ENCODE results near the gene BARX1. TPM values are rescaled to one million over a fixed set of nuclear protein-coding genes. Genes with fewer than 3 reads are reported as not detected.

Gene BARX1
- polyA plus RNA-seq, 10 donors: 0.11 to 0.18 (median 0.16) TPM; not detected in 6

- DNase-seq: no peak
Observed at GRCh38 chr9:93920131-93920800, 34.9 kb downstream of the BARX1 start.

- DNase-seq: no peak
Observed at GRCh38 chr9:93918061-93918460, 37.1 kb downstream of the BARX1 start.

GRCh38 chr9:93917121-93917853 lies 37.9 kb downstream of the BARX1 start:
- no peak for DNase-seq

- DNase-seq: no peak
Observed at GRCh38 chr9:93916358-93916757, 38.8 kb downstream of the BARX1 start.

GRCh38 chr9:93911801-93912554 lies 43.2 kb downstream of the BARX1 start:
- DNase-seq: no peak

GRCh38 chr9:93911136-93911745 lies 43.9 kb downstream of the BARX1 start:
- no peak for DNase-seq

GRCh38 chr9:93910598-93910997 lies 44.6 kb downstream of the BARX1 start:
- DNase-seq: no peak

GRCh38 chr9:93910196-93910595 lies 45.0 kb downstream of the BARX1 start:
- no peak for DNase-seq

GRCh38 chr9:93909242-93909616 lies 45.9 kb downstream of the BARX1 start:
- DNase-seq: no peak

GRCh38 chr9:93908591-93909241 lies 46.4 kb downstream of the BARX1 start:
- no peak for DNase-seq

GRCh38 chr9:93907551-93908199 lies 47.5 kb downstream of the BARX1 start:
- DNase-seq: no peak

GRCh38 chr9:93906195-93906880 lies 48.8 kb downstream of the BARX1 start:
- DNase-seq: no peak

GRCh38 chr9:93905473-93906133 lies 49.6 kb downstream of the BARX1 start:
- DNase-seq: no peak

GRCh38 chr9:93904649-93905472 lies 50.3 kb downstream of the BARX1 start:
- no peak for DNase-seq

GRCh38 chr9:93903886-93904648 lies 51.1 kb downstream of the BARX1 start:
- no peak for DNase-seq

GRCh38 chr9:93902780-93903655 lies 52.1 kb downstream of the BARX1 start:
- no peak for DNase-seq

GRCh38 chr9:93902051-93902779 lies 52.9 kb downstream of the BARX1 start:
- DNase-seq: no peak
